Non-pigmented ciliary epithelial cell (primary cell): ENCODE data around the gene CDK5R2.

ENCODE experiments used
- DNase-seq: peaks from one replicate; pipeline ENCODE4 v3.0.0-alpha.2; 2010; ENCODE audit warnings: low read depth

The CDK5R2 gene

GRCh38 chr2:218988164-218988563, 28.7 kb downstream of the CDK5R2 start:
- no peak for DNase-seq

- no peak for DNase-seq
Measured at GRCh38 chr2:218988650-218989049, 29.2 kb downstream of the CDK5R2 start.

- no peak for DNase-seq
Measured at GRCh38 chr2:218990052-218990451, 30.6 kb downstream of the CDK5R2 start.

GRCh38 chr2:218990612-218991011, 31.1 kb downstream of the CDK5R2 start:
- DNase-seq: no peak

- DNase-seq: no peak
Measured at GRCh38 chr2:218991674-218992168, 32.3 kb downstream of the CDK5R2 start.

GRCh38 chr2:218992196-218992595, 32.7 kb downstream of the CDK5R2 start:
- no peak for DNase-seq

GRCh38 chr2:218992703-218993344, 33.4 kb downstream of the CDK5R2 start:
- no peak for DNase-seq

GRCh38 chr2:218993345-218994315, 34.2 kb downstream of the CDK5R2 start, which contains the start of gene CRYBA2:
CRYBA2 (minus strand) TSS chr2:218993422; CDS start chr2:218993176, 246 bp downstream.
- no peak for DNase-seq

GRCh38 chr2:218995561-218995960, 36.1 kb downstream of the CDK5R2 start:
- no peak for DNase-seq

GRCh38 chr2:218995972-218996711, 36.7 kb downstream of the CDK5R2 start:
- no peak for DNase-seq

- DNase-seq: no peak
Measured at GRCh38 chr2:218996937-218997336, 37.5 kb downstream of the CDK5R2 start.

GRCh38 chr2:218997731-218998130, 38.3 kb downstream of the CDK5R2 start:
- no peak for DNase-seq

GRCh38 chr2:218998414-218999002, 39.0 kb downstream of the CDK5R2 start:
- DNase-seq: no peak

- DNase-seq: no peak
Measured at GRCh38 chr2:218999021-218999880, 39.8 kb downstream of the CDK5R2 start.

- DNase-seq: no peak
Measured at GRCh38 chr2:218999881-219000568, 40.6 kb downstream of the CDK5R2 start.

GRCh38 chr2:219000569-219000960, 41.1 kb downstream of the CDK5R2 start:
- DNase-seq: no peak

GRCh38 chr2:219001100-219001576, 41.7 kb downstream of the CDK5R2 start:
- no peak for DNase-seq

GRCh38 chr2:219001577-219002394, 42.3 kb downstream of the CDK5R2 start:
- DNase-seq: no peak
